DMS114 treated with DMSO at 0.1 percent for 48 hours (cell line): ENCODE measurements around the gene USP20.
"Not testable (repeated sequence)": the region's sequence is repeated elsewhere in the genome, so short reads cannot be mapped to it uniquely, and the experiment has no call there.

Source experiments
- DNase-seq: peaks from one replicate; lab custom pipeline; 2025; ENCODE audit not compliant: unreplicated experiment; lab: John Stamatoyannopoulos, UW

The USP20 gene

DNA sequence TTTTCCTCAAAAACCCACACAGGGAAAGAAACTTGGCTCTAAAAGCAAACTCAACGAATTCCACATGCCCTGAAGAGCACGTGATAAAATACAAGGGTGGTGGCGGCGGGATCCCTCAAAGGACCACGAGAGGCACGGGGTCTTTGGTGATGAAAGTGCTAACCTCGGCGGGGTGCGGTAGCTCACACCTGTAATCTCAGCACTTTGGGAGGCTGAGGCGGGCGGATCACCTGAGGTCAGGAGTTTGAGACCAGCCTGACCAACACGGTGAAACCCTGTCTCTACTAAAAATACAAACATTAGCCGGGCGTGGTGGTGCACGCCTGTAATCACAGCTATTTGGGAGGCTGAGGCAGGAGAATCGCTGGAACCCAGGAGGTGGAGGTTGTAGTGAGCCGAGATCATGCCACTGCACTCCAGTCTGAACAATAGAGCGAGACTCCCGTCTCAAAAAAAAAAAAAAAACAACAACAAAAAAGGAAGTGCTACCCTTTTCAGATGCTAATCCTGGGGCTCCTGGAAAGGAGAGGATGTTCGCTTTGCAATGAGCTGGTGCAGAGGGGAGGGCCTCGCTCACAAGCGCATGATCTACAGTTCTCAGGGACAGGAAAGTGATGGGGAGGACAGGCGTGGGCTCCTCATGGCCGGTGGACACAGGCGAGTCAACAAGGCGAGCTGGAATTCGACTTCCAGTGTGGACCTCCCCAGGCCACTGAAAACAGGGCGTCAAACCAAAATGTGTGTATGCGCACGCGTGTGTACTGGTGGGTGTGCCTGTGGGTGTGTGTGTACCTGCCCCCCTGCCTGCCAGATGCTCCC, 54.1 kb downstream of the USP20 start:
- DNase-seq: no peak

GRCh38 chr9:129889941-129890717, 54.9 kb downstream of the USP20 start:
- DNase-seq: no peak

DNA sequence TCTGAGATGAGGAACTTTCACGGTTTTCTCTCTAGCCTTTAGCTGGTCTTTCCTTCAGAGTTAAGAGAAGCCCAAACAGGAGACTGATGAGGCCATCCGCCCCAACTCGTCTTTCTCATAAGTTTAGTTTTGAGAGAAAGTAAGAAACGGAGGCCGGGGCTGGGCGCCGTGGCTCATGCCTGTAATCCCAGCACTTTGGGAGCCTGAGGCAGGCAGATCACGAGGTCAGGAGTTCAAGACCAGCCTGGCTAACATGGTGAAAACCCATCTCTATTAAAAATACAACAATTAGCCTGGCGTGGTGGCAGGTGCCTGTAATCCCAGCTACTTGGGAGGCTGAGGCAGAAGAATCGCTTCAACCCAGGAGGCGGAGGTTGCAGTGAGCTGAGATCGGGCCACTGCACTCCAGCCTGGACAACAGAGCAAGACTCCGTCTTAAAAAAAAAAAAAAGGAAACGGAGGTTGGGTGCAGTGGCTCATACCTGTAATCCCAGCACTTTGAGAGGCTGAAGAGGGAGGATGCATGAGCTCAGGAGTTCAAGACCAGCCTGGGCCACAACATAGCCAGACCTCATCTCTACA, 55.6 kb downstream of the USP20 start:
- not testable (repeated sequence) for DNase-seq

DNA sequence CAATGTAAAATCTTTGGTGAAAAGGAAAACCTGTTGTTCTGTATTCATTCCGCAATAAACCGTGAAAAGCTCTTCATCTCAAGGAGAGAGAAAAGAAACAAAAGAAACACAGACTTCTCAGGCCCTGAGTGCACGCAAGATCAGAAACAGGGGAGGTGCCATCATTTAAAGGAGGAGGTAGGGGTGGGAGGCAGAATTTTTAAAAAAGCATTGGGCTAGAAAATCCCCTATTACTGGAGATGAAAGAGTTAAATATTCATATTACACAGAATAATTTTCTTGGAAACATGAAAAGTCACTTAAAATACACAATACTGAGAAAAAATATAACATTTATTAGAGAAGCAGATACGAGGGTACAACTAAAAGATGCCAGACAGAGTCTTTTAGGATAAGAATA, 56.3 kb downstream of the USP20 start:
- no peak for DNase-seq

GRCh38 chr9:129894120-129894823, 59.0 kb downstream of the USP20 start:
- no peak for DNase-seq

DNA sequence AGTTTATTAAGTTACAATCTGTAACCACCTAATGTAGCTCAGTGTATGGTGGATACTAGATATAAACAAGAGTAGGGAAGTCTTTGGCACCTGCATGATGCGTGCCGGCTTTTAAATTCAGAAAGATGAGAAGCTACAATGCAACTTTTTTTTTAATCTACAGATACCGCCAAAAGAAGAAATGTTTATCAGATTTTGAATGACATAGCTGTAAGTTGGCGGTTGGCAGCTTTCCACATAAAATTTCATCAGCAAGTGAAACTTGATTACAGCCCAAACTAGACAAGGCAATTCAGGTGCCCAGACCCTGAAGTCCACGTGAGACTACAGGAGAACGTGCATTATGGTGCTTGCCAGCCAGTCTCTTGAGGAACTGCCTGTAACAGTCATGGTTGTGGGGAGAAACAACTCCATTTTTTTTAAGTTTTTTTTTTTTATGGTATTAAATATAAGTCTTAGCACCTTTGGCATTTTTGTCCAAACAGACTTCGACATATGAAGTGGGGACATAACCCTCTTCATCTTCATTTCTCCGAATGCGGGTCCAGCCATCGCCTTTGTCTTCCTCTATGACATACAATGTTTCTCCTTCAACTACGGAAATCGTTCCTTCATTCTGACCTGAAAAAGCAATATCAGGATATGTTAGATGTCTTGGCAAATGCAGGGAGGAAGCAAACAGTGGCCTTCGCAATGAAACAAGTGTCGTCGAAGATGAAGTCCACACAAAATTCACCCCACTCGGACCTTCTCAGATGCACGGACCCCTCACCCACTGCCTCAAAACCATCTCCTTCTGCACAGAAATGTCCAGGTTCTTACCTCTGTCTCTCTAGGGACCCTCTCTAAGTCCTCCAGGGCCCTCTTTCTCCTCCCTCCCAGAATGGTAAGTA, 60.4 kb downstream of the USP20 start:
- no peak for DNase-seq

DNA sequence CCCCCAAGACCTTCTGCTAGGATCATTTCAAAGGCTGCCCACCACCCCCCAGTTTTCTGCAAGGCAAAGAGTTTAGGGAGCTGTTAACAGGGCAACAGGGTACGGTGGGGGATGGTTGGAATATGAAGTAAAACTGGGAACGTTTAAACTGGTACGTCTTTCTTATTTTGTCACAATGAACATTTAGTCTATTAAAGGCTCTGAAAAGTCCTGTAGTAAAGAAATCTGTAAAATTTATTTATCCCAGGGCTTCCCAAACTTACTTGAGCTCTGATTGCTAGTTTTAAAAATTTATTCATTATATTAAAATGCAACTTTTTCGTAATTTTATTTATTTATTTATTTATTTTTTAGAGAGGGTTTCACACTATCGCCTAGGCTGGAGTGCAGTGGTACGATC, 62.0 kb downstream of the USP20 start:
- no peak for DNase-seq

GRCh38 chr9:129898185-129898584, 62.9 kb downstream of the USP20 start:
- DNase-seq: no peak

DNA sequence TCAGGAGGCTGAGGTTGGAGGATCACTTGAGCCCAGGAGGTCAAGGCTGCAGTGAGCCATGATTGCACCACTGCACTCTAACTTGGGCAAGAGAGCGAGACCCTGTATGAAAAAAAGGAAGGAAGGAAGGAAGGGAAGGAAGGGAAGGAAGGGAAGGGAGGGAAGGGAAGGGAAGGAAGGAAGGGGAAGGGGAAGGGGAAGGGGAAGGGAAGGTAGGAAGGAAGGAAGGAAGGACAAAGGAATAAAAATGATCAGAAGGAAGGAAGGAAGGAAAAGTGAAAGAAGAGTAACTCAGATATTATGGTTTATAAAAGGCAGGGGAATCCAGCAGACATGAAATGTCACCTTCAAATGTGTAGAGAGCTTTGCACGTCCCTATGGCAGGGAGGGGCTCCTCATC, 64.4 kb downstream of the USP20 start:
- no peak for DNase-seq

DNA sequence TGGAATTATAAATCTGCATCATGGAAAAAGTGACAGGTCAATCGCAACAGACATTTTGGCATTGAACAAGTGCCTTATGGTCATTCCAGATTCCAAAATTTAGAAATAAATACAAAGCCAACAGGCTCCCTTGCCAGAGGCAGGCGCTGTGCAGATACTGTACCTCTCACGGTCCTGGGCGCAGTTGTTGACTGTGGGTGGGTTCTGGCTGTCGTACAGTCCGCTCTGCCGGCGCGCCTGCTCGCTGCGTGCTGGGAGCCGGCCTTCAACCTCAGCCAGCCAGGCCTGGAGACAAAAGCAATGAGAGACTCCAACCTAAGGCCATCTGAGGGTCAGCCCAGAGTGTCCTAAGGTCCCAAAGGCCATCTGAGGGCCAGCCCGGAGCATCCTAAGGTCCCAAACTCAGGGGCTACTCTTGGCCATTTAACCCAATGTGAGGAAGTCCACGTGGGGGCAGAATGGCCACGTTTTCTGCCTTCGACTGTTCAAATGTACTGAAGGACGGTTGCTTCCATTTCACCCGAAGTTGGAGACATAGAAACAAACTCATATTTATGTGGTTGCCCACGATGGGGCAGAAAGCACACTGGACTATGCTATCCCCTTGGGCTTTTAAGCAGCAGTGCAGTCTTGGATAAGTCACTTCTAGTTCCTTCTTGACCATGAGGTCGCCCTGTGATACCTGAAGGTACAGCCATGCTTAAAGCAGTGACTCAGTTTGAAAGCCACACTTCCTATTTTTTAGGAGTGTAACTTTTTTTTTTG, 65.2 kb downstream of the USP20 start:
- no peak for DNase-seq

DNA sequence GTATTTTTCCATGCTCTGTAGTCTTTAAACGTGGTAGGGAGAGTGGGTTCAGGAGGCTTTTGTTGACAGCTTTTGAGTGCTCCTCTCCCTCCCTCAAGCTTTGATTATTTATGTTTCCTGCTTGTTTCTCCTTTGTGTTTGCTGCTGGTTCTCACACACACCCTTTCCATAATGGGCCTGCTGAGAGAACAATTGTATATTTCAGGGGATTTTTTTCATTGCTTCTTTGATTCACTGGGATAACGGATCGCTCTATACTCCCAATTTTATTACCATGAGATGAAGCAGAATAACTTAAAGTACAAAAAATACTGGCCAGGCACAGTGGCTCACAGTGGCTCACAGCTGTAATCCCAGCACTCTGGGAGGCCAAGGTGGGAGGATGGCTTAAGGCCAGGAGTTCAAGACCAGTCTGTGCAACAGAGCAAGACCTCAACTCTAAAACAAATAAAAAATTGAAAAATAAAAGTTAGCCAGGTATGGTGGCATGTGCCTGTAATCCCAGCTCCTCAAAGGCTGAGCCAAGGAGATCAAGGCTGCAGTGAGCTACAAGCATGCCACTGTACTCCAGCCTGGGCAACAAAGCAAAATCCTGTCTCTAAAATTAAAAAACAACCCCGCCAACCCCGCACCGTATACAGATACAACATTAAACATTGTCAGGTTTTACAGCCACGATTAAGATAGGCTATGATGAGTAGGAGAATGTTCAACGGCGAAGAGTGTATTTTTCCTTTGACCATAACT, 66.9 kb downstream of the USP20 start:
- no peak for DNase-seq

DNA sequence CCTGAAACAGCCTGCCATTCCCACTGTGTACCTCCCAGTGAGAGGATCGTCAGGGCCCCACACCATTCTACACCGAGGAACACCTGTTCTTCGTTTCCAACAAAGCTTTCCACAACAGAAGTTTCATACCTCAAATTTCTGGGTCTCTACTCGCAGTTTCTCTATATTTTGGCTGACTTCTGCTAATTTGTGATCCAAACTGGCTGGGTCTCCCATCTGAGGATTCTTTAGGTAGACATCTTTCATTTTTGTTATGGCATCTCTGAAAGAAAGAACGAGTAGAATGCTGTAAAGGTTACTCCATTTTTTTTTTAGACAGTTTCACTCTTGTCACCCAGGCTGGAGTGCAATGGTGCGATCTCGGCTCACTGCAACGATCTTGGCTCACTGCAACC, 67.5 kb downstream of the USP20 start:
- DNase-seq: no peak

- no peak for DNase-seq
Observed at GRCh38 chr9:129904734-129905133, 69.5 kb downstream of the USP20 start.

- no peak for DNase-seq
Observed at GRCh38 chr9:129906298-129906697, 71.0 kb downstream of the USP20 start.

DNA sequence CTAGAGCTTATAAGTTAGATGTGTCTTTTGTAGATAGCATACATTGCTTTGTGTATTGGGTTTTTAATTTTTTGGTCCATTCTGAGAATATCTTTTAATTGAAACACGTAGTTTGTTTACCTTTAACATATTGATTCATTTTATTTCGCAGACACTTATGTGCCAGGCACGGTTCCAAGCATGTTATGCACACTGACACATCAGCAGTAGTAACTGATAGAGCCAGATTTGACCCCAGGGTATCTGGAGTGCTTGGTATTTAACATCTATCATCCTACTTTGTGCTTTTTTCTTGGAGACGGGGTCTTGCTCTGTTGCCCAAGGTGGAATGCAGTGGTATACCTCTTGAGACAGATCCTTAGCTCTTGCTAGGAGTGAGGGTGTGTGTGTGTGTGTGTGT, 71.9 kb downstream of the USP20 start:
- no peak for DNase-seq

GRCh38 chr9:129908906-129909305, 73.6 kb downstream of the USP20 start:
- DNase-seq: no peak

DNA sequence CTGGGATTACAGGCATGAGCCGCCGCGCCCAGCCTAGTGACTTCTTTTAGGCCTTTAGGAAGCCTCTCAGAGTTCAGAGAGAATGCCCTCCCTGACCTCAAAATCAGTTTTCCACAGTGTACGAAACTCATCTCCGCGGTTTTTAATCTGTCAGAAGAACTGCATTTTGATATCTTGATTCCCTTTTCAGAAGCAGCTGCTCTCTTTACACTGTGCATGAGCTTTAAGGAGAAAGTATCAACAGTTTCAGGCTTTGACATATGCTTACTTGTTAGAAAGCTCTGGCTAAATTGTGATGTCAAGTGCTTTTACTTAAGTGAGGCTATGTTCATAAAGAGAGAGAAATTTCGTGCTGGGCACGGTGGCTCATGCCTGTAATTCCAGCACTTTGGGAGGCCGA, 74.6 kb downstream of the USP20 start:
- DNase-seq: no peak

GRCh38 chr9:129910628-129911567, 75.6 kb downstream of the USP20 start:
- DNase-seq: no peak
